Body of pancreas (tissue), 4 donors: ENCODE measurements around the gene GSK3B.

Experiments
- POLR2A ChIP-seq, 3 donors: fragments of 450-650 bp; IDR thresholded peaks; one replicate each; pipeline ENCODE4 v1.6.1; 2016; ENCODE audit warnings: antibody characterized with exemption in 3 of 3, mild to moderate bottlenecking in 2 of 3
- TF ChIP-seq, protein P1 (sequence below), 7 experiments: fragments of 450-650 bp in 4 of 7; fragments of 200-600 bp in 3 of 7; sonication (generic) in 3 of 7; IDR thresholded peaks; one replicate each; pipeline ENCODE4 v1.5.1; 2016 to 2019; ENCODE audit warnings: antibody characterized with exemption in 7 of 7

DNA sequence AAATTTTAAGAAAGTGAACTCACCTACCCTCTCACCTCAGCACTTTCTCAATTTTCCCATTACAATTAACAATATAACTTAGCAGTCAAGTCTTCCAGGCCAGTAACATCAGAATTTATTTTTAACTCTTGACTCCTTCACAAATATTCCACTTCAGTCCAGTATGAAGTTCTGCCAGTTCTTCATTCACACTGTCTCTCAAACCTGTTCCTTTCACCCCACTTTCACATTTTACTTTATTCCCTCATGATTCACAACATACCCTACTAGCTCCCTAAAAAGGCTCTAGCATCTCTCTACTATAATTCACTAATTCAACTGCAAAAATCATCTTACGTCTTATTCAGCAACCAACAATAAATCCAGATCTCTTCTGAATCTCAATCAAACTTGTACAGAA, 3.8 kb downstream of the GSK3B start:
- TF ChIP-seq POLR2A (IDR thresholded peaks at IDR 0.05), result no peak
- TF ChIP-seq, protein P1, sequence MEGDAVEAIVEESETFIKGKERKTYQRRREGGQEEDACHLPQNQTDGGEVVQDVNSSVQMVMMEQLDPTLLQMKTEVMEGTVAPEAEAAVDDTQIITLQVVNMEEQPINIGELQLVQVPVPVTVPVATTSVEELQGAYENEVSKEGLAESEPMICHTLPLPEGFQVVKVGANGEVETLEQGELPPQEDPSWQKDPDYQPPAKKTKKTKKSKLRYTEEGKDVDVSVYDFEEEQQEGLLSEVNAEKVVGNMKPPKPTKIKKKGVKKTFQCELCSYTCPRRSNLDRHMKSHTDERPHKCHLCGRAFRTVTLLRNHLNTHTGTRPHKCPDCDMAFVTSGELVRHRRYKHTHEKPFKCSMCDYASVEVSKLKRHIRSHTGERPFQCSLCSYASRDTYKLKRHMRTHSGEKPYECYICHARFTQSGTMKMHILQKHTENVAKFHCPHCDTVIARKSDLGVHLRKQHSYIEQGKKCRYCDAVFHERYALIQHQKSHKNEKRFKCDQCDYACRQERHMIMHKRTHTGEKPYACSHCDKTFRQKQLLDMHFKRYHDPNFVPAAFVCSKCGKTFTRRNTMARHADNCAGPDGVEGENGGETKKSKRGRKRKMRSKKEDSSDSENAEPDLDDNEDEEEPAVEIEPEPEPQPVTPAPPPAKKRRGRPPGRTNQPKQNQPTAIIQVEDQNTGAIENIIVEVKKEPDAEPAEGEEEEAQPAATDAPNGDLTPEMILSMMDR (IDR thresholded peaks at IDR 0.05), result no peak
